Heart left ventricle (tissue), 13 donors: ENCODE measurements around the gene IL1RL2.

ENCODE experiments used
- POLR2A ChIP-seq, 2 donors: fragments of 450-650 bp; IDR thresholded peaks; one replicate each; pipeline ENCODE4 v1.6.1; 2017; ENCODE audit warnings: antibody characterized with exemption in 2 of 2, mild to moderate bottlenecking in 2 of 2, moderate library complexity in 2 of 2
- TF ChIP-seq, protein P1 (sequence below), 12 donors: fragments of 200-600 bp; sonication (generic) in 4 of 12; IDR thresholded peaks; one replicate each; pipeline versions ENCODE4 v1.5.0 to v1.8.0; 2018 to 2022; ENCODE audit warnings: antibody characterized with exemption in 12 of 12, mild to moderate bottlenecking in 5 of 12
- donor health status: ischemic (EF 13 %, LVEDD 7.1; RV severe dilation, severe dysfunction).
- donor health status: DM: no; HTN: yes; CAD: no.
- donor health status: DM: no; HTN: no; CAD: no.
- donor health status: ischemic (EF 25% LVEDD 6.9; RV normal size, moderate dysfunction).
- donor health status: ischemic (EF 25% LVEDD 5.7; RV mildly dilated, moderate dysfunction).
- donor health status: ischemic (EF 35%, LVEDD 5.7; RV mildly dilated, moderate dysfunction).
- donor health status: nonischemic (EF 11% LVEDD 7.7; RV severe dilation, severe dysfunction).
- donor health status: DM: yes; HTN: yes; CAD: no.
- donor health status: PGD.
- donor health status: ischemic (EF 29% LVEDD 5.4; RV normal size, mild dysfunction).
- donor health status: nonischemic (EF 23%, LVEDD 6.1; RV moderate dilation, normal function).

DNA sequence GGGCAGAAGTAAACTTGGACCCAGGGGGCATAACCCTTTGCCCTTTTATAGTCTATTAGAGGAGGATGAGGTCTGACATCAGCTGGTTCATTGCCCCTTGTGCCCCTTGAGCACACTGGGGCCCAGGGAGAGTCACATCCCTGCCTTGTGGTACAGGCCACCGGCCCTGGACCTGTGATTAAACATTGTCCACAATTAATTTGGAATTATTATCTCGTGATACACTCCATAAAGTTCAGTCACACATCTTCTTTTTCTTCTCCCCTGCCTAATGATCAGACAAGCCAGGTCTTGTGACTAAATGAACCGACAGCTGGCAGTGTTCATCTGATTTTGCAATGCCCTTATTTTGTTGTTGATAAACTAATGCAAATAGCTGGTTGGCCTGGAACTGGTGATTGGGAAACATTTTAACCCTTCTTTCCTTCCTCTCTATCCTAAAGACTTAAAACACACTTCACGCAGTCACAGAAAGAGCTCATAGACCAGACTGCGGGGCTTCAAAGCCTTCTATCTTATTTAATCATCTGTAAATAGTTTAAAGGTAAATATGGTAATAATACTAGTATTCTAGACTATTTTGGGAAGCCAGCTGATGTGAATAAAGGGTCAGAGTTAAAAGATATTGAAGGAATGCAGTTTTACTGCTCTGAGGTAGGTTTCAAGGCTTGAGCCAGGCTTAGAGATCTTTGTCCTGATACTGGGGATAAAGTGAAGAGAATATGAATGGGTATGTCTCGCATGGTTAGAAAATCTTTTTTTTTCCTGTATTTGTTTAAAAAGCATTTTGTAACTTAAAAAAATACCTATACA lies 30.9 kb upstream of the IL1RL2 start:
- TF ChIP-seq, protein P1, sequence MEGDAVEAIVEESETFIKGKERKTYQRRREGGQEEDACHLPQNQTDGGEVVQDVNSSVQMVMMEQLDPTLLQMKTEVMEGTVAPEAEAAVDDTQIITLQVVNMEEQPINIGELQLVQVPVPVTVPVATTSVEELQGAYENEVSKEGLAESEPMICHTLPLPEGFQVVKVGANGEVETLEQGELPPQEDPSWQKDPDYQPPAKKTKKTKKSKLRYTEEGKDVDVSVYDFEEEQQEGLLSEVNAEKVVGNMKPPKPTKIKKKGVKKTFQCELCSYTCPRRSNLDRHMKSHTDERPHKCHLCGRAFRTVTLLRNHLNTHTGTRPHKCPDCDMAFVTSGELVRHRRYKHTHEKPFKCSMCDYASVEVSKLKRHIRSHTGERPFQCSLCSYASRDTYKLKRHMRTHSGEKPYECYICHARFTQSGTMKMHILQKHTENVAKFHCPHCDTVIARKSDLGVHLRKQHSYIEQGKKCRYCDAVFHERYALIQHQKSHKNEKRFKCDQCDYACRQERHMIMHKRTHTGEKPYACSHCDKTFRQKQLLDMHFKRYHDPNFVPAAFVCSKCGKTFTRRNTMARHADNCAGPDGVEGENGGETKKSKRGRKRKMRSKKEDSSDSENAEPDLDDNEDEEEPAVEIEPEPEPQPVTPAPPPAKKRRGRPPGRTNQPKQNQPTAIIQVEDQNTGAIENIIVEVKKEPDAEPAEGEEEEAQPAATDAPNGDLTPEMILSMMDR (IDR thresholded peaks at IDR 0.05): no peak
- TF ChIP-seq POLR2A (IDR thresholded peaks at IDR 0.05): no peak
